ENCODE data around the gene CRB1.

The CRB1 gene

GRCh38 chr1:197435224-197435623, 167.2 kb downstream of the CRB1 start:
- in situ Hi-C loops (cut with HindIII; ENCODE audit: low pct_unique_long_range_greater_than_20kb, low sequenced_read_pairs): no loop called here
- no peak for TF ChIP-seq JUND (IDR thresholded peaks at IDR 0.05; ENCODE audit: low read depth)

DNA sequence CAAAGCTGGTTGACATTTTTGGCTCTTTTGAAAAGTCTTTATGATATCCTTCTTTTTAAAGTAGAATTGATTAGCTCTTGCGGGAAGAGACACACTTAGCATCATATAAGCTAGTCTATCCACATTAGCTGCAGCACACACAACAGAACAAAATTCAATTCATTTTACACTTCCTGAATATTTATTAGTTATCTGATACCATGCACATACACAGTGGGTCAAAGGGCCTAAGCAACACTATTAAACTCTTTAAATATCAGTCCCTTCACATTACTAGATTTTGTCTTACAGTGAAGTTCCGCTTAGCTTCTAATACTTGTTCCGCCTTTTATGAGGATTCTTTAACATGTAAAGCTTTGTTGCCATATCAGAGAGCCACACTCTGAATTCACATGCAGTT, 169.5 kb downstream of the CRB1 start:
- DNase-seq (ENCODE audit: low read depth in 1 of 2, low spot score in 1 of 2): no peak
- in situ Hi-C loops (cut with HindIII; ENCODE audit: low pct_unique_long_range_greater_than_20kb, low sequenced_read_pairs): no loop called here
- TF ChIP-seq JUND (IDR thresholded peaks at IDR 0.05; ENCODE audit: low read depth): no peak

More at GRCh38 chr1:197435224-197435623, 167.2 kb downstream of the CRB1 start:
- DNase-seq (ENCODE audit: low read depth in 1 of 2, low spot score in 1 of 2): no peak

- TF ChIP-seq JUND (IDR thresholded peaks at IDR 0.05; ENCODE audit: low read depth): no peak
- DNase-seq (ENCODE audit: low read depth in 1 of 2, low spot score in 1 of 2): no peak
- in situ Hi-C loops (cut with HindIII; ENCODE audit: low pct_unique_long_range_greater_than_20kb, low sequenced_read_pairs): no loop called here
Measured at GRCh38 chr1:197438010-197438790, 170.1 kb downstream of the CRB1 start.

GRCh38 chr1:197439708-197440280, 171.7 kb downstream of the CRB1 start:
- in situ Hi-C loops (cut with HindIII; ENCODE audit: low pct_unique_long_range_greater_than_20kb, low sequenced_read_pairs): no loop called here
- no peak for DNase-seq (ENCODE audit: low read depth in 1 of 2, low spot score in 1 of 2)
- no peak for TF ChIP-seq JUND (IDR thresholded peaks at IDR 0.05; ENCODE audit: low read depth)

DNA sequence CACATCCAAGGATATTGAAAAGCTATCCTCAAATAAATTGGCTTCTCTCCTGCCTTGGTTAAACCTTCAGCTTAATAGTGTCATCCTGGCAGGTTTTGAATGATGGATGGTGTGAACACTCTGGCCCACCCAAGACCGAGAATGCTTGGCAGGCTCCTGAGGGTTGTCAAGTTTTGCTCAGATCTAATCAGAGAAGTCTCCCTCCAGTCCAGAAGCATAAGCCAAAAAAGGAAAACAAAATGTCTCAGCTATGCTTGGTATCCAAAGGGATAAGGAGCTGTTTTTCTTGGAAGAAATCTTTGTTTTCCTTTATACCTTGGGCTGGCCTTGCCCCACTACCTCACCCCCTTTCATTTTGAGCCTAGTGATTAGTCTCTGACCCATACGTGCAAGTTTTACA, 172.7 kb downstream of the CRB1 start:
- no peak for DNase-seq (ENCODE audit: low read depth in 1 of 2, low spot score in 1 of 2)
- in situ Hi-C loops (cut with HindIII; ENCODE audit: low pct_unique_long_range_greater_than_20kb, low sequenced_read_pairs): no loop called here

DNA sequence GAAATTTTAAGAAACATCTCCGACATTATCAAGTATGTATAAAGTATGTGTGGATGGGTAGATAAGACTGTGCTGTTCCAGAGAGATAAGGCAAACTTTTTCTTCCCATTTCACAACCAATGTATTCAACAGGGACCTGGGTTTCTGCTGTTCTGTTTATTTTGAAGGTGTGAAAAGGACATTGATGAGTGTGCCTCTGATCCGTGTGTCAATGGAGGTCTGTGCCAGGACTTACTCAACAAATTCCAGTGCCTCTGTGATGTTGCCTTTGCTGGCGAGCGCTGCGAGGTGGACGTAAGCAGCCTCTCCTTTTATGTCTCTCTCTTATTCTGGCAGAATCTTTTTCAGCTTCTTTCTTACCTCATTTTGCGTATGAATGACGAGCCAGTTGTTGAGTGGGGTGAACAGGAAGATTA, 174.0 kb downstream of the CRB1 start:
- no peak for DNase-seq (ENCODE audit: low read depth in 1 of 2, low spot score in 1 of 2)
- in situ Hi-C loops (cut with HindIII; ENCODE audit: low pct_unique_long_range_greater_than_20kb, low sequenced_read_pairs): no loop called here
- no peak for TF ChIP-seq JUND (IDR thresholded peaks at IDR 0.05; ENCODE audit: low read depth)

More for the DNA sequence above, 172.7 kb downstream of the CRB1 start:
- no peak for TF ChIP-seq JUND (IDR thresholded peaks at IDR 0.05; ENCODE audit: low read depth)

DNA sequence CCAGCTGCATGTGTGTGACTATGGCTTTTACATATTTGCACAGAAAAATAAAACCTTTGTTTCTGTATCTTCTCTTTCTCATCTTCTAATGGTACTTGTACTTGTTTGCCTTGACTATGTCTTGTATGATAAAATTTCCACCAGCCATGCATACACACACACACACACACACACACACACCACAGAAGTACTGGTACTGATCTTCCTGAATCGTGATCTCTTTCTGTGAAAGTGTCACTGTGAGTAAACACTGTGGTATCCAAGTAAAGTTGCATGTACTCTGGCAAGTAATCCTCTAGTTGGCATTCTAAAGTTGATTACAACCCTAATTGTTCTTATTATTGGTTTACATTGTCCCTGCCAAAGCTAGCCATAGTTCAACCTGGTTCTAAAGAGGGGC, 176.7 kb downstream of the CRB1 start:
- in situ Hi-C loops (cut with HindIII; ENCODE audit: low pct_unique_long_range_greater_than_20kb, low sequenced_read_pairs): no loop called here
- no peak for DNase-seq (ENCODE audit: low read depth in 1 of 2, low spot score in 1 of 2)
- no peak for TF ChIP-seq JUND (IDR thresholded peaks at IDR 0.05; ENCODE audit: low read depth)

DNA sequence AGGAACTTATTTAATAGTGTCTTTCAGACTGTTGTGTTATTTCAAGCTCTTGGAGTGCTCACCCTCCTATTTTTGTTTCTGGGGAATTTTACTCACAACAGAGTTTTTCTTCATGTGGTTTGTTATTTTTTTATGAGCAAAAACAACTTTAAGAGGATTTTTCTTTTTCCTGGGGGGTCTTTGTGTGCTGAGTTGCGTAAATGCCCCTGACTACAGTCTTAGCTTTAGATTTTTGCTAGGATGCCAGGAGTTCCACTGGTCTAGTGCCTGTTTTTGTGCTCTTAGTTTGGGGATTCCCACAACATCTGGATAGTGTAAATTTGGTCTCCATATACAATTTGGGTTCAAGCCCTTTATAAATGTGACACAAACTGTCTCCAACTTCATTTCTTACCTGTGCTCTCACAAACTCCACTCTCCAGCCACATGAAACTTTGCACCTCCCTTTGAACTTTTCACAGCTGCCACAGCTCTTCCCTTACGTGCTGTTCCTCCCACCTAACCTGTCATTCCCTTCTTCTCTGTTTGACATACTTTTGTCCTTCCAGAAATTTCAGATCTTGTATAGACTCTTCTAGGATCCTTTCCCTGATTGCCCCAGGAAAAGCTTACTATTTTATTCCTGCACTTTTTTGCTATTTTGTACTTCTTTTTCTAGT, 180.2 kb downstream of the CRB1 start:
- DNase-seq (ENCODE audit: low read depth in 1 of 2, low spot score in 1 of 2): peak in 1 of 2 experiments; percentile 19
- in situ Hi-C loops (cut with HindIII; ENCODE audit: low pct_unique_long_range_greater_than_20kb, low sequenced_read_pairs): no loop called here
- TF ChIP-seq JUND (IDR thresholded peaks at IDR 0.05; ENCODE audit: low read depth): no peak

DNA sequence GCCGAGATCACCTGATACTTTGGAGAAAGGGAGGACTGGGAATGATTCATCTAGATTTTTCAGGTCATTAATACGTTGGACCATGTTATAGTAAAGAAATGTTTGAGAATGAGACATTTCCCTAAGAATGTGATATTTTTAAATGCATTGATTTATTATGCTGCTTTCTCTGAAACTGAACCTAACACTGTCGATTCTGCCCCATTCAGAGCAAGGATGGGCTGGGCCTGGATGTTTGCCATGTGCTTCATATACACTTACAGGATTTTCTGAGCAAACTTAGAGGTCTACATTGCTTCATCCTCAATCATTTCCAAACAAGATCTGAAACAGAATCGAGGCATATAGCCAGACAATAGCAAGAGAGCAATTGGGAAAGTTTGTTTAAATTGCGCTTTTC, 183.3 kb downstream of the CRB1 start:
- no peak for DNase-seq (ENCODE audit: low read depth in 1 of 2, low spot score in 1 of 2)
- no peak for TF ChIP-seq JUND (IDR thresholded peaks at IDR 0.05; ENCODE audit: low read depth)
- in situ Hi-C loops (cut with HindIII; ENCODE audit: low pct_unique_long_range_greater_than_20kb, low sequenced_read_pairs): no loop called here

GRCh38 chr1:197453376-197454058, 185.5 kb downstream of the CRB1 start:
- in situ Hi-C loops (cut with HindIII; ENCODE audit: low pct_unique_long_range_greater_than_20kb, low sequenced_read_pairs): no loop called here
- TF ChIP-seq JUND (IDR thresholded peaks at IDR 0.05; ENCODE audit: low read depth): no peak
- no peak for DNase-seq (ENCODE audit: low read depth in 1 of 2, low spot score in 1 of 2)

- no peak for DNase-seq (ENCODE audit: low read depth in 1 of 2, low spot score in 1 of 2)
- TF ChIP-seq JUND (IDR thresholded peaks at IDR 0.05; ENCODE audit: low read depth): no peak
- in situ Hi-C loops (cut with HindIII; ENCODE audit: low pct_unique_long_range_greater_than_20kb, low sequenced_read_pairs): no loop called here
Measured at GRCh38 chr1:197462539-197462938, 194.5 kb downstream of the CRB1 start.

GRCh38 chr1:197463142-197463541, 195.1 kb downstream of the CRB1 start:
- in situ Hi-C loops (cut with HindIII; ENCODE audit: low pct_unique_long_range_greater_than_20kb, low sequenced_read_pairs): no loop called here
- no peak for TF ChIP-seq JUND (IDR thresholded peaks at IDR 0.05; ENCODE audit: low read depth)
- no peak for DNase-seq (ENCODE audit: low read depth in 1 of 2, low spot score in 1 of 2)

- TF ChIP-seq JUND (IDR thresholded peaks at IDR 0.05; ENCODE audit: low read depth): no peak
- in situ Hi-C loops (cut with HindIII; ENCODE audit: low pct_unique_long_range_greater_than_20kb, low sequenced_read_pairs): no loop called here
- DNase-seq (ENCODE audit: low read depth in 1 of 2, low spot score in 1 of 2): no peak
Measured at GRCh38 chr1:197464044-197464443, 196.0 kb downstream of the CRB1 start.
